WTC11 (cell line): ENCODE data around the gene ELMO3. TPM values are rescaled to one million over a fixed set of nuclear protein-coding genes. Genes with fewer than 3 reads are reported as not detected.

Source experiments
- ATF2 ChIP-seq: sonication (generic); formaldehyde crosslinking; IDR thresholded peaks from 2 replicates; pipeline ENCODE4 v1.8.1; 2022; ENCODE audit warnings: low read depth, missing genetic modification reagents, borderline replicate concordance
- E2F1 ChIP-seq: sonication (generic); formaldehyde crosslinking; IDR thresholded peaks from 2 replicates; pipeline ENCODE4 v1.8.0; 2022; ENCODE audit warnings: mild to moderate bottlenecking, missing genetic modification reagents
- ERG ChIP-seq: fragments of 250-450 bp; sonication (Bioruptor Pico); IDR thresholded peaks from 2 replicates; pipeline ENCODE4 v1.8.0; 2021; ENCODE audit warnings: mild to moderate bottlenecking
- ESRRA ChIP-seq: sonication (generic); formaldehyde crosslinking; IDR thresholded peaks from 2 replicates; pipeline ENCODE4 v1.8.1; 2022; ENCODE audit warnings: mild to moderate bottlenecking, missing genetic modification reagents, borderline replicate concordance
- ETV6 ChIP-seq: sonication (generic); formaldehyde crosslinking; IDR thresholded peaks from 2 replicates; pipeline ENCODE4 v1.8.1; 2022; ENCODE audit warnings: mild to moderate bottlenecking, missing genetic modification reagents
- FOXK1 ChIP-seq: sonication (generic); formaldehyde crosslinking; IDR thresholded peaks from 2 replicates; pipeline ENCODE4 v1.8.0; 2022; ENCODE audit warnings: mild to moderate bottlenecking, moderate library complexity, missing genetic modification reagents
- FOXP1 ChIP-seq: sonication (generic); formaldehyde crosslinking; IDR thresholded peaks from 2 replicates; pipeline ENCODE4 v1.8.0; 2022; ENCODE audit warnings: missing genetic modification reagents, mild to moderate bottlenecking, moderate library complexity, borderline replicate concordance
- HMGXB4 ChIP-seq: sonication (generic); formaldehyde crosslinking; IDR thresholded peaks from 2 replicates; pipeline ENCODE4 v1.8.1; 2023; ENCODE audit warnings: mild to moderate bottlenecking, moderate library complexity, missing genetic modification reagents
- IRF1 ChIP-seq: sonication (generic); formaldehyde crosslinking; IDR thresholded peaks from 2 replicates; pipeline ENCODE4 v1.8.0; 2023; ENCODE audit warnings: missing genetic modification reagents
- MAX ChIP-seq: sonication (generic); formaldehyde crosslinking; IDR thresholded peaks from 2 replicates; pipeline ENCODE4 v1.8.0; 2022; ENCODE audit warnings: mild to moderate bottlenecking, missing genetic modification reagents
- MYBL2 ChIP-seq: sonication (generic); formaldehyde crosslinking; IDR thresholded peaks from 2 replicates; pipeline ENCODE4 v1.8.1; 2023; ENCODE audit warnings: mild to moderate bottlenecking, moderate library complexity, missing genetic modification reagents
- NFYB ChIP-seq: sonication (generic); formaldehyde crosslinking; conservative IDR thresholded peaks from 2 replicates; pipeline ENCODE4 v1.8.0; 2022; ENCODE audit warnings: low read depth, missing genetic modification reagents
- NR3C1 ChIP-seq: sonication (generic); formaldehyde crosslinking; conservative IDR thresholded peaks from 2 replicates; pipeline ENCODE4 v1.8.1; 2023; ENCODE audit warnings: low read depth, mild to moderate bottlenecking, missing genetic modification reagents
- RELA ChIP-seq: sonication (generic); formaldehyde crosslinking; IDR thresholded peaks from 2 replicates; pipeline ENCODE4 v1.8.1; 2022; ENCODE audit warnings: missing genetic modification reagents, mild to moderate bottlenecking, borderline replicate concordance
- SP1 ChIP-seq: sonication (generic); formaldehyde crosslinking; conservative IDR thresholded peaks from 2 replicates; pipeline ENCODE4 v1.8.1; 2022; ENCODE audit warnings: missing genetic modification reagents
- TCF7 ChIP-seq: sonication (generic); formaldehyde crosslinking; IDR thresholded peaks from 2 replicates; pipeline ENCODE4 v1.8.0; 2022; ENCODE audit warnings: mild to moderate bottlenecking, low read depth, missing genetic modification reagents, moderate library complexity
- USF1 ChIP-seq: sonication (generic); formaldehyde crosslinking; IDR thresholded peaks from 2 replicates; pipeline ENCODE4 v1.8.0; 2022; ENCODE audit warnings: mild to moderate bottlenecking, missing genetic modification reagents
- ZBTB43 ChIP-seq: sonication (generic); formaldehyde crosslinking; IDR thresholded peaks from 2 replicates; pipeline ENCODE4 v1.8.1; 2023; ENCODE audit warnings: mild to moderate bottlenecking, missing genetic modification reagents
- ZNF232 ChIP-seq: sonication (generic); formaldehyde crosslinking; IDR thresholded peaks from 2 replicates; pipeline ENCODE4 v1.8.0; 2022; ENCODE audit warnings: mild to moderate bottlenecking, missing genetic modification reagents
- ZNF416 ChIP-seq: fragments of 250-450 bp; sonication (Bioruptor Pico); IDR thresholded peaks from 2 replicates; pipeline ENCODE4 v1.9.0; 2021; ENCODE audit warnings: mild to moderate bottlenecking, inconsistent platforms
- total RNA-seq: library from RNA; stranded (reverse); gene quantifications from 3 replicates; pipeline ENCODE4 v1.2.3, GENCODE V29; 2021

Gene ELMO3
- total RNA-seq, 1 experiment from 2014 or later = 13.6 TPM

- TF ChIP-seq ERG (no peak), ZBTB43 (peak; percentile 79; the same call in 1 of the 2 replicates), ETV6 (CRISPR knock-in tag) (peak; percentile 57; the same call in 1 of the 2 replicates), FOXP1 (peak; percentile 15; the same call in 1 of the 2 replicates), SP1 (peak; percentile 60), NR3C1 (CRISPR knock-in tag) (no peak), ESRRA (CRISPR knock-in tag) (0 out of 2 replicates have a peak, but pooled peaks have one; percentile 5), IRF1 (no peak), ZNF232 (CRISPR knock-in tag) (no peak), ATF2 (no peak), NFYB (0 out of 2 replicates have a peak, but pooled peaks have one; percentile 14), USF1 (CRISPR knock-in tag) (peak; percentile 55; the same call in 1 of the 2 replicates), MAX (CRISPR knock-in tag) (peak; percentile 95), TCF7 (0 out of 2 replicates have a peak, but pooled peaks have one; percentile 57), E2F1 (CRISPR knock-in tag) (peak; percentile 71), HMGXB4 (CRISPR knock-in tag) (peak; percentile 60; the same call in 1 of the 2 replicates), FOXK1 (CRISPR knock-in tag) (peak; percentile 16; the same call in 1 of the 2 replicates), ZNF416 (CRISPR knock-in tag) (0 out of 2 replicates have a peak, but pooled peaks have one; percentile 19), RELA (no peak), MYBL2 (CRISPR knock-in tag) (peak; percentile 64)
These were observed 35.5 kb upstream of the ELMO3 start (continued) for GRCh38 chr16:67163164-67163998.
